ENCODE data around the gene CRIP1.

Gene CRIP1

GRCh38 chr14:105499256-105500035 is 12.8 kb downstream of the CRIP1 start:
- H3K27me3 ChIP-seq (replicated peaks in 2 of 5; ENCODE audit: control insufficient read depth in 4 of 5, insufficient read depth in 5 of 5, low read length in 4 of 5): no peaks in the 10 kb centered on the region
- WGBS (ENCODE audit: insufficient coverage): 94% methylated on average over 14 of the region's 27 CpGs
- no peaks in the 10 kb centered on the region for H3K9me3 ChIP-seq (ENCODE audit: control extremely low read depth in 1 of 5, control insufficient read depth in 4 of 5, insufficient read depth in 2 of 5, low read depth in 1 of 5, low read length in 4 of 5)
- no peak overlapping the region for H3K27ac ChIP-seq (ENCODE audit: insufficient read depth in 1 of 2, low read depth in 1 of 2, low read length in 2 of 2, poor library complexity in 1 of 2, severe bottlenecking in 2 of 2)
- peaks cover 0 to 2% (median under 1%) of the 10 kb centered on the region in 4 experiments for H3K36me3 ChIP-seq (ENCODE audit: control insufficient read depth in 4 of 4, insufficient read depth in 4 of 4, low read length in 3 of 4)
- no peaks in the 10 kb centered on the region for H3K4me1 ChIP-seq (ENCODE audit: control extremely low read depth in 1 of 4, control insufficient read depth in 4 of 4, insufficient read depth in 4 of 4, low read length in 3 of 4)
- CTCF ChIA-PET: interaction anchor here (2.0 kb wide), 1 partner anchor 11 kb away, joined by 6 read pairs; no protein-coding TSS in a partner anchor
- H3K4me3 ChIP-seq (ENCODE audit: control insufficient read depth in 1 of 7, extremely low read depth in 1 of 7, insufficient read depth in 4 of 7, low read depth in 2 of 7, low read length in 6 of 7): no peak overlapping the region
- no peak for DNase-seq
- POLR2A ChIA-PET: no interaction called here

- H3K27me3 ChIP-seq (replicated peaks in 2 of 5; ENCODE audit: control insufficient read depth in 4 of 5, insufficient read depth in 5 of 5, low read length in 4 of 5): no peaks in the 10 kb centered on the region
- no peaks in the 10 kb centered on the region for H3K9me3 ChIP-seq (ENCODE audit: control extremely low read depth in 1 of 5, control insufficient read depth in 4 of 5, insufficient read depth in 2 of 5, low read depth in 1 of 5, low read length in 4 of 5)
- no peak overlapping the region for H3K27ac ChIP-seq (ENCODE audit: insufficient read depth in 1 of 2, low read depth in 1 of 2, low read length in 2 of 2, poor library complexity in 1 of 2, severe bottlenecking in 2 of 2)
- 91% methylated on average over 20 of the region's 21 CpGs for WGBS (ENCODE audit: insufficient coverage)
- DNase-seq: no peak
- no peak overlapping the region for H3K4me3 ChIP-seq (ENCODE audit: control insufficient read depth in 1 of 7, extremely low read depth in 1 of 7, insufficient read depth in 4 of 7, low read depth in 2 of 7, low read length in 6 of 7)
- CTCF ChIA-PET: interaction anchor here (1.5 to 2.0 kb wide), 2 partner anchors 10 to 28 kb away, joined by 3 to 6 read pairs; no protein-coding TSS in a partner anchor
- H3K4me1 ChIP-seq (ENCODE audit: control extremely low read depth in 1 of 4, control insufficient read depth in 4 of 4, insufficient read depth in 4 of 4, low read length in 3 of 4): no peaks in the 10 kb centered on the region
- POLR2A ChIA-PET: no interaction called here
- peaks cover 0 to 2% (median 0%) of the 10 kb centered on the region in 4 experiments for H3K36me3 ChIP-seq (ENCODE audit: control insufficient read depth in 4 of 4, insufficient read depth in 4 of 4, low read length in 3 of 4)
Measured at GRCh38 chr14:105500036-105500725, 13.5 kb downstream of the CRIP1 start.

- Histone ChIP-seq H3K9me3 (ENCODE audit: control extremely low read depth in 1 of 5, control insufficient read depth in 4 of 5, insufficient read depth in 2 of 5, low read depth in 1 of 5, low read length in 4 of 5) (no peaks in the 10 kb centered on the region), H3K27me3 (replicated peaks in 2 of 5; ENCODE audit: control insufficient read depth in 4 of 5, insufficient read depth in 5 of 5, low read length in 4 of 5) (no peaks in the 10 kb centered on the region), H3K27ac (ENCODE audit: insufficient read depth in 1 of 2, low read depth in 1 of 2, low read length in 2 of 2, poor library complexity in 1 of 2, severe bottlenecking in 2 of 2) (no peak overlapping the region), H3K4me3 (ENCODE audit: control insufficient read depth in 1 of 7, extremely low read depth in 1 of 7, insufficient read depth in 4 of 7, low read depth in 2 of 7, low read length in 6 of 7) (no peak overlapping the region), H3K4me1 (ENCODE audit: control extremely low read depth in 1 of 4, control insufficient read depth in 4 of 4, insufficient read depth in 4 of 4, low read length in 3 of 4) (no peaks in the 10 kb centered on the region), H3K36me3 (ENCODE audit: control insufficient read depth in 4 of 4, insufficient read depth in 4 of 4, low read length in 3 of 4) (peaks cover 0 to 2% (median 0%) of the 10 kb centered on the region in 4 experiments)
- ChIA-PET POLR2A (no interaction called here), CTCF (interaction anchor here (1.5 to 2.0 kb wide), 2 partner anchors 10 to 28 kb away, joined by 3 to 6 read pairs; no protein-coding TSS in a partner anchor)
- 73% methylated on average over 10 of the region's 10 CpGs for WGBS (ENCODE audit: insufficient coverage)
- DNase-seq: no peak
Measured at GRCh38 chr14:105500726-105501101, 14.0 kb downstream of the CRIP1 start.

DNA sequence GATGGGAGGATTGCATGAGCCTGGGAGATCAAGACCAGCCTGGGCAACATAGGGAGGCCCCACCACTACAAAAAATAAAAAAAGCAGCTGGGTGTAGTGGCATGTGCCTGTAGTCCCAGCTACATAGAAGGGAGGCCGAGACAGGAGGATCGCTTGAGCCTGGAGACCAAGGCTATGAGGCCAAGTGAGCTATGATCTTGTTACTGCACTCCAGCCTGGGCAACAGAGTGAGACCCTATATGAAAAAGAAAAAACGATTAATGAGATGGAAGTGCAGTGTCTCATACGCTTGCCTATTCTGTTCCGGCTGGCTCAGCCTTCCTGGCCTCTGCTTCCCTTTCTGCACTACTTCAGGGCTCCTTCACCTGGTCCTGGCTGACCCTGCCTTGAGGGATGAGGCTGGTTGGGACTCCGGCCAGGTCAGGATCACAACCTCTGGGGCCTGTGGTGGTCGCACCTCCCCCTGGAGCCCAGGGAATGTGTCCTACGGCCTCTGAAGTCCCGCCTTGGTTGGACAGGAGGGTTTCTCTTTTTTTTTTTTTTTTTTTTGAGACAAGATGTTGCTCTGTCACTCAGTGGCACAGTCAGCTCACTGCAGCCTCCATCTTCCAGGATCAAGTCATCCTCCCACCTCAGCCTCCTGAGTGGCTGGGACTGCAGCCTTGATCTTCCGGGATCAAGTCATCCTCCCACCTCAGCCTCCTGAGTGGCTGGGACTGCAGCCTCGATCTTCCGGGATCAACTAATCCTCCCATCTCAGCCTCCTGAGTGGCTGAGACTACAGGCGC is 15.0 kb downstream of the CRIP1 start:
- 94% methylated on average over 6 of the region's 13 CpGs for WGBS (ENCODE audit: insufficient coverage)
- no peaks in the 10 kb centered on the region for H3K9me3 ChIP-seq (ENCODE audit: control extremely low read depth in 1 of 5, control insufficient read depth in 4 of 5, insufficient read depth in 2 of 5, low read depth in 1 of 5, low read length in 4 of 5)
- CTCF ChIA-PET: interaction anchor here (0.5 to 2.0 kb wide), 3 partner anchors 9 to 27 kb away, joined by 3 to 6 read pairs (median 3); no protein-coding TSS in a partner anchor
- no peak for DNase-seq
- no peak overlapping the region for H3K27ac ChIP-seq (ENCODE audit: insufficient read depth in 1 of 2, low read depth in 1 of 2, low read length in 2 of 2, poor library complexity in 1 of 2, severe bottlenecking in 2 of 2)
- no peak overlapping the region for H3K4me3 ChIP-seq (ENCODE audit: control insufficient read depth in 1 of 7, extremely low read depth in 1 of 7, insufficient read depth in 4 of 7, low read depth in 2 of 7, low read length in 6 of 7)
- peaks cover 0 to 5% (median 0%) of the 10 kb centered on the region in 5 experiments for H3K27me3 ChIP-seq (replicated peaks in 2 of 5; ENCODE audit: control insufficient read depth in 4 of 5, insufficient read depth in 5 of 5, low read length in 4 of 5)
- POLR2A ChIA-PET: no interaction called here
- no peaks in the 10 kb centered on the region for H3K4me1 ChIP-seq (ENCODE audit: control extremely low read depth in 1 of 4, control insufficient read depth in 4 of 4, insufficient read depth in 4 of 4, low read length in 3 of 4)
- H3K36me3 ChIP-seq (ENCODE audit: control insufficient read depth in 4 of 4, insufficient read depth in 4 of 4, low read length in 3 of 4): peaks cover 0 to 2% (median 0%) of the 10 kb centered on the region in 4 experiments

GRCh38 chr14:105502446-105503295 is 16.0 kb downstream of the CRIP1 start:
- CTCF ChIA-PET: no interaction called here

GRCh38 chr14:105503296-105503640 is 16.6 kb downstream of the CRIP1 start:
- no peaks in the 10 kb centered on the region for H3K9me3 ChIP-seq (ENCODE audit: control extremely low read depth in 1 of 5, control insufficient read depth in 4 of 5, insufficient read depth in 2 of 5, low read depth in 1 of 5, low read length in 4 of 5)
- WGBS (ENCODE audit: insufficient coverage): 96% methylated on average over 7 of the region's 7 CpGs
- H3K4me3 ChIP-seq (ENCODE audit: control insufficient read depth in 1 of 7, extremely low read depth in 1 of 7, insufficient read depth in 4 of 7, low read depth in 2 of 7, low read length in 6 of 7): no peak overlapping the region
- H3K4me1 ChIP-seq (ENCODE audit: control extremely low read depth in 1 of 4, control insufficient read depth in 4 of 4, insufficient read depth in 4 of 4, low read length in 3 of 4): peaks cover 0 to 11% (median 5%) of the 10 kb centered on the region in 4 experiments
- peaks cover 0 to 16% (median 6%) of the 10 kb centered on the region in 5 experiments for H3K27me3 ChIP-seq (replicated peaks in 2 of 5; ENCODE audit: control insufficient read depth in 4 of 5, insufficient read depth in 5 of 5, low read length in 4 of 5)
- peaks cover 0 to 2% (median 0%) of the 10 kb centered on the region in 4 experiments for H3K36me3 ChIP-seq (ENCODE audit: control insufficient read depth in 4 of 4, insufficient read depth in 4 of 4, low read length in 3 of 4)
- ChIA-PET CTCF (no interaction called here), POLR2A (no interaction called here)
- H3K27ac ChIP-seq (ENCODE audit: insufficient read depth in 1 of 2, low read depth in 1 of 2, low read length in 2 of 2, poor library complexity in 1 of 2, severe bottlenecking in 2 of 2): no peak overlapping the region
- DNase-seq: no peak

More at GRCh38 chr14:105502446-105503295, 16.0 kb downstream of the CRIP1 start:
- H3K9me3 ChIP-seq (ENCODE audit: control extremely low read depth in 1 of 5, control insufficient read depth in 4 of 5, insufficient read depth in 2 of 5, low read depth in 1 of 5, low read length in 4 of 5): no peaks in the 10 kb centered on the region
- 96% methylated on average over 17 of the region's 18 CpGs for WGBS (ENCODE audit: insufficient coverage)
- no peak overlapping the region for H3K4me3 ChIP-seq (ENCODE audit: control insufficient read depth in 1 of 7, extremely low read depth in 1 of 7, insufficient read depth in 4 of 7, low read depth in 2 of 7, low read length in 6 of 7)
- H3K27ac ChIP-seq (ENCODE audit: insufficient read depth in 1 of 2, low read depth in 1 of 2, low read length in 2 of 2, poor library complexity in 1 of 2, severe bottlenecking in 2 of 2): no peak overlapping the region
- peaks cover 0 to 6% (median 2%) of the 10 kb centered on the region in 4 experiments for H3K4me1 ChIP-seq (ENCODE audit: control extremely low read depth in 1 of 4, control insufficient read depth in 4 of 4, insufficient read depth in 4 of 4, low read length in 3 of 4)
- peaks cover 0 to 11% (median 2%) of the 10 kb centered on the region in 5 experiments for H3K27me3 ChIP-seq (replicated peaks in 2 of 5; ENCODE audit: control insufficient read depth in 4 of 5, insufficient read depth in 5 of 5, low read length in 4 of 5)
- peaks cover 0 to 2% (median 0%) of the 10 kb centered on the region in 4 experiments for H3K36me3 ChIP-seq (ENCODE audit: control insufficient read depth in 4 of 4, insufficient read depth in 4 of 4, low read length in 3 of 4)
- POLR2A ChIA-PET: no interaction called here
- DNase-seq: no peak
